HepG2 (cell line): ENCODE measurements around the gene KRT4.

ENCODE experiments used
- CREB1 ChIP-seq, 2 experiments: fragments of 450-650 bp in 1 of 2; IDR thresholded peaks; 2 replicates each; pipeline ENCODE4 v1.6.1; 2016 to 2017; ENCODE audit warnings: control low read depth in 1 of 2, mild to moderate bottlenecking in 1 of 2, missing compliant biosample characterization in 1 of 2, missing genetic modification characterization in 1 of 2
- ETV6 ChIP-seq: sonication (generic); formaldehyde crosslinking; conservative IDR thresholded peaks from 2 replicates; pipeline ENCODE4 v1.4.0; 2020; ENCODE audit warnings: missing genetic modification reagents
- GPBP1L1 ChIP-seq: sonication (generic); formaldehyde crosslinking; IDR thresholded peaks from 2 replicates; pipeline ENCODE4 v1.5.0; 2020; ENCODE audit warnings: mild to moderate bottlenecking, missing genetic modification reagents
- MTF2 ChIP-seq: sonication (generic); formaldehyde crosslinking; IDR thresholded peaks from 2 replicates; pipeline ENCODE4 v1.5.0; 2020; ENCODE audit warnings: missing genetic modification reagents, borderline replicate concordance
- SIX1 ChIP-seq: sonication (generic); formaldehyde crosslinking; IDR thresholded peaks from 2 replicates; pipeline ENCODE4 v1.4.0; 2020; ENCODE audit warnings: missing genetic modification reagents, borderline replicate concordance
- SMC3 ChIP-seq: IDR thresholded peaks from 2 replicates; pipeline ENCODE4 v1.6.1; 2011; ENCODE audit warnings: low read length, improper control_type of control experiment
- ZFP36L2 ChIP-seq: sonication (generic); formaldehyde crosslinking; IDR thresholded peaks from 2 replicates; pipeline ENCODE4 v1.4.0; 2020; ENCODE audit warnings: missing genetic modification reagents

DNA sequence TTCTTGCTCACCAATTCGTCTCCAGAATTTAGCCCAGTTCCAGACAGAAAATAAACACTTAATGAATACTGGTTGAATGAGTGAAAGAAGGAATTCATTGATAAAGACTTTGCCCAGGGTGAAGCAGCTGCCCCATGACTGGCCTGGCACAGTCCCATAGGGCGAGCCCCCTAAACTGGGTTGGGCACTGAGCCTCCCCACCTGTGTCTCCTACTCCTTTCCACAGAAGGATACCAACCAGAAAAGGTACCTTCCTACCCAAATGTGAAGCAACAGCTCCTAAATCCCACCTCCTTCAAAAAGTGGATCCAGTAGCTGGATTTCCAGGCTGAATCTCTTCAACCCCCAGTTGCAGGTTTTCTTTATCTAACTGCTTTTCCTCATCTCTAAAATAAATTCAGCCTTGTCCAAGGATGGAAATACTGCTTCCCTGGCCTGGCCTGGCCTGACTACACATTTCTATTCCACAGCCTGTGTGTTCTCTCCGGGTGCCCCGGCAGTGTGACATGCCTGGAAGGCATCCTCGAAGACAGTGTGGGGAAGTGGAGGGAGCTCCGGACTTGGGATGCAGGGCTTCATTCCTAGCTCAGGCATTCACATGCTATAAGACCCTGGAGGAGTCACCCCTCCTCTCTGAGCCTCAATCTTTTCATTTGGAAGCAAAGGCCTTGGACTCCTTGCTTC, 25.6 kb downstream of the KRT4 start:
- TF ChIP-seq ETV6 (CRISPR knock-in tag): no peak
- TF ChIP-seq MTF2: no peak
- no peak for TF ChIP-seq CREB1 (IDR thresholded peaks at IDR 0.05)
- no peak for TF ChIP-seq CREB1 (CRISPR knock-in tag; IDR thresholded peaks at IDR 0.05)
- TF ChIP-seq SMC3: no peak
- no peak for TF ChIP-seq ZFP36L2
- no peak for TF ChIP-seq SIX1 (CRISPR knock-in tag)
- no peak for TF ChIP-seq GPBP1L1
